DND-41 (cell line): ENCODE measurements around the gene GUCY2D.

ENCODE experiments used
- ATAC-seq: fragments of 200-7000 bp; cut with Tn5 transposase; 3 replicates; pipeline ENCODE4 v1.9.1; 2021; ENCODE audit warnings: low read depth; ENCODE audit not compliant: insufficient read depth
- DNase-seq: peaks from one replicate; pipeline ENCODE4 v3.0.0-alpha.2; 2020
- H2AFZ ChIP-seq: 2 replicates; pipeline ENCODE4 v1.6.0; 2012; ENCODE audit warnings: low read depth, low read length
- H3K27ac ChIP-seq: 2 replicates; pipeline ENCODE4 v1.5.1; 2012; ENCODE audit warnings: low read length, inconsistent platforms
- H3K27me3 ChIP-seq: fragments of 200-600 bp; sonication (generic); 2 replicates; pipeline ENCODE4 v1.6.0; 2012; ENCODE audit warnings: low read length, mild to moderate bottlenecking, inconsistent platforms; ENCODE audit not compliant: insufficient read depth, poor library complexity
- H3K36me3 ChIP-seq: 2 replicates; pipeline ENCODE4 v1.5.1; 2012; ENCODE audit warnings: low read length, inconsistent platforms; ENCODE audit not compliant: insufficient read depth
- H3K4me1 ChIP-seq: 2 replicates; pipeline ENCODE4 v1.5.1; 2012; ENCODE audit warnings: mild to moderate bottlenecking, low read length; ENCODE audit not compliant: insufficient read depth
- H3K4me2 ChIP-seq: 2 replicates; pipeline ENCODE4 v1.6.0; 2012; ENCODE audit warnings: mild to moderate bottlenecking, moderate library complexity, low read length, inconsistent platforms; ENCODE audit not compliant: insufficient read depth
- H3K4me3 ChIP-seq, 2 experiments: fragments of 200-600 bp in 1 of 2; shearing (Covaris generic) in 1 of 2; 2 replicates each; pipeline ENCODE4 v1.5.1; 2012 to 2016; ENCODE audit warnings: inconsistent platforms in 2 of 2, low read length in 2 of 2, mild to moderate bottlenecking in 2 of 2, low read depth in 1 of 2, moderate library complexity in 1 of 2
- H3K79me2 ChIP-seq: 2 replicates; pipeline ENCODE4 v1.6.0; 2012; ENCODE audit warnings: low read length, inconsistent platforms; ENCODE audit not compliant: insufficient read depth
- H3K9ac ChIP-seq: 2 replicates; pipeline ENCODE4 v1.6.0; 2012; ENCODE audit warnings: low read depth, mild to moderate bottlenecking, inconsistent platforms, low read length, moderate library complexity
- H3K9me3 ChIP-seq: 2 replicates; pipeline ENCODE4 v1.5.1; 2012; ENCODE audit warnings: low read length, moderate library complexity, mild to moderate bottlenecking, inconsistent platforms; ENCODE audit not compliant: insufficient read depth, severe bottlenecking
- H4K20me1 ChIP-seq: 2 replicates; pipeline ENCODE4 v1.6.0; 2012; ENCODE audit warnings: low read length; ENCODE audit not compliant: insufficient read depth
- CTCF ChIP-seq: IDR thresholded peaks from 2 replicates; pipeline ENCODE4 v1.5.1; 2012; ENCODE audit warnings: borderline replicate concordance, low read length, moderate library complexity, mild to moderate bottlenecking; ENCODE audit not compliant: poor library complexity, severe bottlenecking; ENCODE audit errors: extremely low read depth
- EZH2 ChIP-seq: IDR thresholded peaks from 3 replicates; pipeline ENCODE4 v1.6.1; 2012; ENCODE audit warnings: borderline replicate concordance, low read depth, mild to moderate bottlenecking, moderate library complexity, low read length, inconsistent platforms; ENCODE audit not compliant: severe bottlenecking

The GUCY2D gene

GRCh38 chr17:8063761-8064534 is 61.5 kb downstream of the GUCY2D start:
- no peak overlapping the region for H3K4me2 ChIP-seq
- H3K4me3 ChIP-seq, result no peak overlapping the region

GRCh38 chr17:8064561-8065019 is 62.2 kb downstream of the GUCY2D start:
- H3K4me3 ChIP-seq, result no peak overlapping the region
- H3K79me2 ChIP-seq, result no peaks in the 10 kb centered on the region
- ATAC-seq (no peak), DNase-seq (no peak)
- no peaks in the 10 kb centered on the region for H3K36me3 ChIP-seq
- H2AFZ ChIP-seq, result no peak overlapping the region
- H3K27ac ChIP-seq, result no peak overlapping the region
- H3K27me3 ChIP-seq, result peaks cover 34% of the 10 kb centered on the region
- no peaks in the 10 kb centered on the region for H3K9me3 ChIP-seq
- H3K4me1 ChIP-seq, result no peaks in the 10 kb centered on the region
- H3K4me2 ChIP-seq, result no peak overlapping the region
- no peak overlapping the region for H3K9ac ChIP-seq
- no peaks in the 10 kb centered on the region for H4K20me1 ChIP-seq
- TF ChIP-seq EZH2, result no peak
- TF ChIP-seq CTCF, result no peak

More at GRCh38 chr17:8063761-8064534, 61.5 kb downstream of the GUCY2D start:
- Histone ChIP-seq H3K9ac (no peak overlapping the region), H3K27me3 (peaks cover 29% of the 10 kb centered on the region), H3K4me1 (no peaks in the 10 kb centered on the region), H3K27ac (no peak overlapping the region), H3K9me3 (no peaks in the 10 kb centered on the region), H2AFZ (no peak overlapping the region), H3K36me3 (no peaks in the 10 kb centered on the region), H4K20me1 (no peaks in the 10 kb centered on the region), H3K79me2 (no peaks in the 10 kb centered on the region)
- TF ChIP-seq CTCF (no peak), EZH2 (no peak)
- DNase-seq (no peak), ATAC-seq (no peak)

- H2AFZ ChIP-seq, result no peak overlapping the region
- no peak overlapping the region for H3K27ac ChIP-seq
- TF ChIP-seq EZH2 (no peak), CTCF (no peak)
- ATAC-seq (no peak), DNase-seq (no peak)
- no peaks in the 10 kb centered on the region for H3K4me1 ChIP-seq
- H3K9me3 ChIP-seq, result no peaks in the 10 kb centered on the region
- no peak overlapping the region for H3K4me2 ChIP-seq
- H3K79me2 ChIP-seq, result no peaks in the 10 kb centered on the region
- no peak overlapping the region for H3K4me3 ChIP-seq
- H3K9ac ChIP-seq, result no peak overlapping the region
- peaks cover 32% of the 10 kb centered on the region for H3K27me3 ChIP-seq
- H3K36me3 ChIP-seq, result no peaks in the 10 kb centered on the region
- no peaks in the 10 kb centered on the region for H4K20me1 ChIP-seq
These were observed 64.7 kb downstream of the GUCY2D start for GRCh38 chr17:8066841-8067775.
